Hematopoietic multipotent progenitor cell treated with erythropoietin and hydrocortisone succinate and interleukin-3 and kit ligand, for 6 days (in vitro differentiated cells): Measurements from ENCODE around the gene TEAD1.

ENCODE experiments used
- DNase-seq: peaks from one replicate; pipeline ENCODE4 v3.0.0-alpha.2; 2015

The TEAD1 gene

GRCh38 chr11:12715941-12716340 is 41.7 kb downstream of the TEAD1 start:
- no peak for DNase-seq

GRCh38 chr11:12716816-12717215 is 42.6 kb downstream of the TEAD1 start:
- DNase-seq: no peak

- no peak for DNase-seq
Observed at GRCh38 chr11:12717851-12718291, 43.6 kb downstream of the TEAD1 start.

GRCh38 chr11:12719221-12719620 is 45.0 kb downstream of the TEAD1 start:
- DNase-seq: no peak

GRCh38 chr11:12721816-12722604 is 47.8 kb downstream of the TEAD1 start:
- DNase-seq: no peak

- no peak for DNase-seq
Observed at GRCh38 chr11:12723421-12724300, 49.4 kb downstream of the TEAD1 start.

GRCh38 chr11:12724301-12725054 is 50.3 kb downstream of the TEAD1 start:
- peak; percentile 37 for DNase-seq

- DNase-seq: no peak
Observed at GRCh38 chr11:12725055-12725862, 51.0 kb downstream of the TEAD1 start.

GRCh38 chr11:12725863-12726682 is 51.9 kb downstream of the TEAD1 start:
- no peak for DNase-seq

- DNase-seq: no peak
Observed at GRCh38 chr11:12727563-12728211, 53.5 kb downstream of the TEAD1 start.

GRCh38 chr11:12728417-12728816 is 54.2 kb downstream of the TEAD1 start:
- no peak for DNase-seq

- no peak for DNase-seq
Observed at GRCh38 chr11:12729941-12730340, 55.7 kb downstream of the TEAD1 start.

GRCh38 chr11:12731841-12732336 is 57.7 kb downstream of the TEAD1 start:
- DNase-seq: no peak

GRCh38 chr11:12733091-12733490 is 58.9 kb downstream of the TEAD1 start:
- DNase-seq: no peak

GRCh38 chr11:12734625-12735024 is 60.4 kb downstream of the TEAD1 start:
- DNase-seq: no peak

- no peak for DNase-seq
Observed at GRCh38 chr11:12735262-12735661, 61.0 kb downstream of the TEAD1 start.

- DNase-seq: no peak
Observed at GRCh38 chr11:12737024-12737423, 62.8 kb downstream of the TEAD1 start.

GRCh38 chr11:12741671-12742216 is 67.5 kb downstream of the TEAD1 start:
- DNase-seq: no peak

GRCh38 chr11:12743834-12744449 is 69.7 kb downstream of the TEAD1 start:
- no peak for DNase-seq
